IMR-90 (cell line): Measurements from ENCODE around the gene NOS2.
"Not testable (repeated sequence)": the region's sequence is repeated elsewhere in the genome, so short reads cannot be mapped to it uniquely, and the experiment has no call there.

Experiments used
- MXI1 ChIP-seq: IDR thresholded peaks from 2 replicates; pipeline ENCODE4 v1.6.1; 2012; ENCODE audit warnings: low read depth, mild to moderate bottlenecking, low read length, moderate library complexity, borderline replicate concordance
- POLR2A ChIP-seq: IDR thresholded peaks from 2 replicates; pipeline ENCODE4 v1.6.1; 2012; ENCODE audit warnings: mild to moderate bottlenecking, low read depth, low read length
- RAD21 ChIP-seq: IDR thresholded peaks from 2 replicates; pipeline ENCODE4 v1.6.1; 2012; ENCODE audit warnings: low read length, improper control_type of control experiment
- RCOR1 ChIP-seq: IDR thresholded peaks from 2 replicates; pipeline ENCODE4 v1.6.1; 2012; ENCODE audit warnings: mild to moderate bottlenecking, low read length, improper control_type of control experiment; ENCODE audit not compliant: insufficient replicate concordance
- RFX5 ChIP-seq: IDR thresholded peaks from 2 replicates; pipeline ENCODE4 v1.8.0; 2012; ENCODE audit warnings: low read depth, mild to moderate bottlenecking, low read length, moderate library complexity
- SMC3 ChIP-seq: fragments of 150-350 bp; IDR thresholded peaks from 2 replicates; pipeline ENCODE4 v1.6.1; 2016; ENCODE audit warnings: low read depth, mild to moderate bottlenecking, antibody characterized with exemption, low read length, moderate library complexity
- TF ChIP-seq, protein P1 (sequence below): conservative IDR thresholded peaks from 2 replicates; pipeline ENCODE4 v1.5.1; 2012; ENCODE audit warnings: mild to moderate bottlenecking, low read depth, low read length, improper control_type of control experiment

- TF ChIP-seq POLR2A, RFX5, RAD21, SMC3, RCOR1, MXI1: not testable (repeated sequence)
- TF ChIP-seq, protein P1, sequence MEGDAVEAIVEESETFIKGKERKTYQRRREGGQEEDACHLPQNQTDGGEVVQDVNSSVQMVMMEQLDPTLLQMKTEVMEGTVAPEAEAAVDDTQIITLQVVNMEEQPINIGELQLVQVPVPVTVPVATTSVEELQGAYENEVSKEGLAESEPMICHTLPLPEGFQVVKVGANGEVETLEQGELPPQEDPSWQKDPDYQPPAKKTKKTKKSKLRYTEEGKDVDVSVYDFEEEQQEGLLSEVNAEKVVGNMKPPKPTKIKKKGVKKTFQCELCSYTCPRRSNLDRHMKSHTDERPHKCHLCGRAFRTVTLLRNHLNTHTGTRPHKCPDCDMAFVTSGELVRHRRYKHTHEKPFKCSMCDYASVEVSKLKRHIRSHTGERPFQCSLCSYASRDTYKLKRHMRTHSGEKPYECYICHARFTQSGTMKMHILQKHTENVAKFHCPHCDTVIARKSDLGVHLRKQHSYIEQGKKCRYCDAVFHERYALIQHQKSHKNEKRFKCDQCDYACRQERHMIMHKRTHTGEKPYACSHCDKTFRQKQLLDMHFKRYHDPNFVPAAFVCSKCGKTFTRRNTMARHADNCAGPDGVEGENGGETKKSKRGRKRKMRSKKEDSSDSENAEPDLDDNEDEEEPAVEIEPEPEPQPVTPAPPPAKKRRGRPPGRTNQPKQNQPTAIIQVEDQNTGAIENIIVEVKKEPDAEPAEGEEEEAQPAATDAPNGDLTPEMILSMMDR, result not testable (repeated sequence)
These were observed 29.6 kb upstream of the NOS2 start for GRCh38 chr17:27829888-27830287.
